Spleen (tissue), 11 donors: Measurements from ENCODE around the gene TRMT1. TPM values are rescaled to one million over a fixed set of nuclear protein-coding genes. Genes with fewer than 3 reads are reported as not detected.

Experiments
- DNase-seq: peaks from one replicate; pipeline ENCODE4 v3.0.0-alpha.2; 2020
- H3K27ac ChIP-seq, 8 donors: fragments of 200-600 bp; sonication (generic) in 7 of 8; 1 replicate in 4 of 8; 2 replicates in 4 of 8; pipeline versions ENCODE4 v1.5.0 to v1.8.0; 2016 to 2021; ENCODE audit warnings: inconsistent platforms in 4 of 8, mild to moderate bottlenecking in 4 of 8, moderate library complexity in 1 of 8
- H3K27me3 ChIP-seq, 7 donors: fragments of 200-600 bp; sonication (generic) in 6 of 7; replicated peaks in 1 of 7; 1 replicate in 4 of 7; 2 replicates in 3 of 7; pipeline versions ENCODE4 v1.5.0 to v1.8.0; 2016 to 2021; ENCODE audit warnings: inconsistent platforms in 3 of 7, mild to moderate bottlenecking in 1 of 7
- H3K36me3 ChIP-seq, 6 donors: fragments of 200-600 bp; sonication (generic) in 5 of 6; 1 replicate in 4 of 6; 2 replicates in 2 of 6; pipeline versions ENCODE4 v1.5.0 to v1.8.0; 2016 to 2021; ENCODE audit warnings: inconsistent platforms in 2 of 6
- H3K4me1 ChIP-seq, 6 donors: fragments of 200-600 bp; sonication (generic) in 5 of 6; 1 replicate in 3 of 6; 2 replicates in 3 of 6; pipeline versions ENCODE4 v1.5.0 to v1.8.0; 2016 to 2021; ENCODE audit warnings: inconsistent platforms in 3 of 6
- H3K4me3 ChIP-seq, 8 donors: fragments of 200-600 bp; sonication (generic) in 7 of 8; 1 replicate in 4 of 8; 2 replicates in 4 of 8; pipeline versions ENCODE4 v1.5.0 to v1.8.0; 2016 to 2021; ENCODE audit warnings: inconsistent platforms in 4 of 8, mild to moderate bottlenecking in 4 of 8, moderate library complexity in 2 of 8
- H3K9me3 ChIP-seq, 8 donors: fragments of 200-600 bp; sonication (generic) in 7 of 8; 1 replicate in 4 of 8; 2 replicates in 4 of 8; pipeline versions ENCODE4 v1.5.0 to v1.8.0; 2016 to 2021; ENCODE audit warnings: inconsistent platforms in 4 of 8
- POLR2A ChIP-seq, 3 donors: fragments of 450-650 bp; IDR thresholded peaks; one replicate each; pipeline ENCODE4 v1.5.1; 2017; ENCODE audit warnings: antibody characterized with exemption in 3 of 3, mild to moderate bottlenecking in 1 of 3
- POLR2AphosphoS5 ChIP-seq, 3 donors: sonication (generic); formaldehyde crosslinking; IDR thresholded peaks; one replicate each; pipeline ENCODE4 v1.5.1; 2017; ENCODE audit warnings: antibody characterized with exemption in 3 of 3
- WGBS, 5 donors: extraction: QIAGEN DNeasy Blood & Tissue Kit in 3 of 5; methylation state at CpG; one replicate each; pipeline versions ENCODE4 v1.1.5 to v1.1.7; 2013 to 2018; 5-methylcytosine and 5-hydroxymethylcytosine counted together
- intact Hi-C: fragments of 100-400 bp; cut with DNase I; formaldehyde crosslinking; loops from one replicate; pipeline ENCODE4 v1.15.0; 2023; ENCODE audit warnings: low total_unique reads
- polyA plus RNA-seq, 3 donors: library from polyadenylated mRNA; stranded (reverse); fragments of 200-250 nt; gene quantifications; one replicate each; pipeline ENCODE4 v1.2.1, GENCODE V29; 2013
- total RNA-seq, 7 donors: library from RNA; depleted of rRNA in 3 of 7; stranded (reverse); fragments of >200 nt in 3 of 7; fragmentation: NEBNext Ultra II Directional in 4 of 7; extraction: Animal tissue kit (Norgen Biotek cat#: 25700) in 4 of 7; gene quantifications; one replicate each; pipeline versions ENCODE4 v1.1.0 to v1.2.1, GENCODE V29; 2016 to 2021
- TF ChIP-seq, protein P1 (sequence below), 11 experiments: fragments of 200-600 bp in 7 of 11; fragments of 450-650 bp in 4 of 11; sonication (generic) in 4 of 11; IDR thresholded peaks in 8 of 11; conservative IDR thresholded peaks in 3 of 11; 1 replicate in 7 of 11; 2 replicates in 4 of 11; pipeline versions ENCODE4 v1.4.0 to v1.8.0; 2016 to 2021; ENCODE audit warnings: antibody characterized with exemption in 11 of 11, inconsistent platforms in 4 of 11, mild to moderate bottlenecking in 1 of 11
- donor health status: healthy with polysubstance abuse.
- donor health status: DM: no; HTN: no; CAD: no; lungs with moderate emphysema.
- donor health status: DM: no; HTN: no; CAD: no.
- donor health status: Bipolar disorder and iron deficiency.
- donor health status: healthy.
- donor health status: DM: no; HTN: no; CAD: no.
- donor health status: DM: yes; HTN: yes; CAD: no.

Gene TRMT1
- total and polyA plus RNA-seq, 10 donors = 27.7 to 109 (median 47.3) TPM

DNA sequence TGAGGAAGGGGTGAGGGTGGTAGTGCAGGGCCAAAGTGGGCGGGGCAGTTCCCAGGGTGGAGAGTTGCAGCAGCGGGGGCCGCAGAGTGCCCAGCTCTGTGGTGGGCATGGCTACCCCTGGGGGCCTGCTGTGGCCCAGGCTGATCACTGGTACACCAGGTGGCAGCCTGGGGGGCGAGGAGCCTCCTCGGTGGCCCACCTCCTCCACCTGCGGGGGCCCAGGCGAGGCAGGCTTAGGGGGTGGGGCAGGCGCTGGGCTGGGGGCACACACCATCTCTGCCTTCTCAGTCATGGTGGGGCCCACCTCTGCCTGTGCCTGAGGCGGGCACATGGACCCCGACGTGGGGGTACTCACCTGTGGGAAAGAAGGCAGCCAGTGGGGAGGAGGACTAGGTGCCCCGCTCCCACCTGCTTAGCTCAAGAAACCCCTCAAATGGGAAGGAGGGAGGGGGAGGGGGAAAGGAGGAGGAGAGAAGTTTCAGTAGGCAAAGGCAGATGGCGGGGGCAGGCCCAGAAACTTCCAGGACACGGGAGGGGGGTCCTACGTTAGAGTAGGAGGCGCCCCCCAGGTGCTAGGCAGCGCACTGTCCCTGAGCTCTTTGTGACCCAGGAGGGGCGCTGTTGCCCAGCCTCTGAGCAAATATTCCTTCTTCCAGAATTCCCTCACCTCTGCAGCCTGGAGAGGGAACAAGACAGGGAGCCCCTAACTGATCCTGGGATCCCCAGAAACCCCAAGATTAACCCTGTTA lies 15.5 kb downstream of the TRMT1 start:
- Histone ChIP-seq H3K27me3 (peaks cover 0 to 31% (median 0%) of the 10 kb centered on the region in 7 donors), H3K36me3 (peaks cover 0 to 23% (median 3%) of the 10 kb centered on the region in 6 donors), H3K4me3 (peak overlapping the region; percentile 57 to 88 (median 70)), H3K27ac (peak overlapping the region; percentile 96 to 99 (median 97)), H3K4me1 (peaks cover 30 to 100% (median 99%) of the 10 kb centered on the region in 6 donors), H3K9me3 (no peaks in the 10 kb centered on the region)
- 24 to 54% (median 31%) methylated on average over 15 to 18 of the region's 18 CpGs for WGBS, 5 donors
- DNase-seq = peak; percentile 87
- TF ChIP-seq, protein P1, sequence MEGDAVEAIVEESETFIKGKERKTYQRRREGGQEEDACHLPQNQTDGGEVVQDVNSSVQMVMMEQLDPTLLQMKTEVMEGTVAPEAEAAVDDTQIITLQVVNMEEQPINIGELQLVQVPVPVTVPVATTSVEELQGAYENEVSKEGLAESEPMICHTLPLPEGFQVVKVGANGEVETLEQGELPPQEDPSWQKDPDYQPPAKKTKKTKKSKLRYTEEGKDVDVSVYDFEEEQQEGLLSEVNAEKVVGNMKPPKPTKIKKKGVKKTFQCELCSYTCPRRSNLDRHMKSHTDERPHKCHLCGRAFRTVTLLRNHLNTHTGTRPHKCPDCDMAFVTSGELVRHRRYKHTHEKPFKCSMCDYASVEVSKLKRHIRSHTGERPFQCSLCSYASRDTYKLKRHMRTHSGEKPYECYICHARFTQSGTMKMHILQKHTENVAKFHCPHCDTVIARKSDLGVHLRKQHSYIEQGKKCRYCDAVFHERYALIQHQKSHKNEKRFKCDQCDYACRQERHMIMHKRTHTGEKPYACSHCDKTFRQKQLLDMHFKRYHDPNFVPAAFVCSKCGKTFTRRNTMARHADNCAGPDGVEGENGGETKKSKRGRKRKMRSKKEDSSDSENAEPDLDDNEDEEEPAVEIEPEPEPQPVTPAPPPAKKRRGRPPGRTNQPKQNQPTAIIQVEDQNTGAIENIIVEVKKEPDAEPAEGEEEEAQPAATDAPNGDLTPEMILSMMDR (IDR thresholded peaks at IDR 0.05 in 8 of 11, conservative IDR thresholded peaks at IDR 0.05 in 3 of 11) = peak in 7 of 11 experiments; percentile 17 to 51 (median 40)
- no peak for TF ChIP-seq POLR2AphosphoS5 (IDR thresholded peaks at IDR 0.05)
- intact Hi-C loops = loop anchor here (5.0 kb wide), 1 partner anchor 51 kb away; the partner anchor contains the start of genes IER2 and STX10

- peaks cover 0 to 40% (median 0%) of the 10 kb centered on the region in 7 donors for H3K27me3 ChIP-seq
- DNase-seq = peak; percentile 82
- H3K27ac ChIP-seq = peak overlapping the region; percentile 96 to 99 (median 97)
- H3K9me3 ChIP-seq = no peaks in the 10 kb centered on the region
- intact Hi-C loops = loop anchor here (5.0 kb wide), 1 partner anchor 52 kb away; the partner anchor contains the start of genes IER2 and STX10
- no peak for TF ChIP-seq POLR2A (IDR thresholded peaks at IDR 0.05)
- peak in 2 of 3 donors; percentile 16 to 41 for TF ChIP-seq POLR2AphosphoS5 (IDR thresholded peaks at IDR 0.05)
- H3K36me3 ChIP-seq = peaks cover 0 to 27% (median 3%) of the 10 kb centered on the region in 6 donors
- 32 to 47% (median 40%) methylated on average over 11 to 12 of the region's 12 CpGs for WGBS, 5 donors
- H3K4me3 ChIP-seq = peak overlapping the region; percentile 17 to 88 (median 70)
- H3K4me1 ChIP-seq = peaks cover 30 to 100% (median 99%) of the 10 kb centered on the region in 6 donors
These were observed 16.4 kb downstream of the TRMT1 start for GRCh38 chr19:13100031-13100588.

DNA sequence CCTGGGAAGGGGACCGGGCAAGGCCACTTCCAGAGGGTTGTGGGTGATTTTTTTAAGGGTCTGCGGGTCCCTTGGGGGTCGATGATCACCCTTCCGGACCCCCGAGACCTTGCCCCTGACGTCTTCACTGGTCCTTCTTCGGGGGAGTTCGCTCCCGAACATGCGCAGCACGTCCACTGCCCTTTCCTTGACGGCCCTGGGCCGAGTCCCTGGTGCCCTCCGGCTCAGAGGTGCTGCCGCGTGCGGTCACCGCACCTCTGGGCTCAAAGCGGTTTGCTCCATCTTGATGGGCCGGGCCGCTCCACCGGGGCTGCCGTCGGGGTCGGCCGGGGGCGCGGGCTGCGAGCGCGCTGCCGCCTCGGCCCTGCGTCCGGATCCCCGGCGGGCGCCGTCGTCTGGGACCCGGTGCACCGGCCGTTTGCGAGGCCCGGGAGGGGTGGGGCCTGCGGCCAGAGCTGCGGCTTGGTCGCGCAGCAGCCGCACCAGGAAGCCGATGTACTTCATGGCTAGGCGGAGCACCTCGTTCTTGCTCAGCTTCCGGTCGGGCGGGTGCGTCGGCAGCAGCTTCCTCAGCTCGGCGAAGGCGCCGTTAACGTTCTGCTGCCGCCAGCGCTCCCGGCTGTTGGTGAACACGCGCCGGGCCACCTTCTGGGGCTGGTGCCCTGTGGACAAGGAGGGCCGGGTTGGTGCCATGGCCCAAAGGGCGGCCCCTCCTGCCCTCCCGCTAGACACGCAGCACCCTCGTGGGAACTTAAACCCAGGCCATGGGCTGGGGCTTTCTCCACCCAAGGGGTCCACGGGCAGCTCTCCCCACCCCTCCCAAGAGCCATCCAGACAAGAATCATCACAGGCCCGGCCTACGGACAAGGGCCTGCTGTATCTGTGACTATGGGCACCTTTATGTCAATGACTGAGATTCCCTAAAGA lies 17.2 kb downstream of the TRMT1 start:
- peaks cover 31 to 100% (median 99%) of the 10 kb centered on the region in 6 donors for H3K4me1 ChIP-seq
- H3K9me3 ChIP-seq = no peaks in the 10 kb centered on the region
- intact Hi-C loops = no loop called here
- H3K4me3 ChIP-seq = peak overlapping the region; percentile 17 to 88 (median 52)
- WGBS, 5 donors = 4 to 16% (median 6%) methylated on average over 17 to 77 of the region's 77 CpGs
- H3K27me3 ChIP-seq = peaks cover 0 to 41% (median 0%) of the 10 kb centered on the region in 7 donors
- peak overlapping the region; percentile 96 to 99 (median 97) for H3K27ac ChIP-seq
- TF ChIP-seq POLR2AphosphoS5 (IDR thresholded peaks at IDR 0.05) = peak; percentile 92 to 96 (median 92)
- peak in 1 of 3 donors; percentile 38 for TF ChIP-seq POLR2A (IDR thresholded peaks at IDR 0.05)
- TF ChIP-seq, protein P1 (IDR thresholded peaks at IDR 0.05 in 8 of 11, conservative IDR thresholded peaks at IDR 0.05 in 3 of 11) = peak in 2 of 11 experiments; percentile 18 to 26
- H3K36me3 ChIP-seq = peaks cover 0 to 27% (median 3%) of the 10 kb centered on the region in 6 donors
- peak; percentile 98 for DNase-seq
